ENCODE measurements around the gene QSOX1.

- TF ChIP-seq EZH2 (IDR thresholded peaks at IDR 0.05) (no peak), POLR2AphosphoS5 (IDR thresholded peaks at IDR 0.05; ENCODE audit: borderline replicate concordance, low read depth, low read length) (no peak)
Observed at GRCh38 chr1:180176965-180177364, 22.3 kb downstream of the QSOX1 start.

All from SK-N-MC (cell line).